Measurements from ENCODE around the gene ZSCAN18.

The ZSCAN18 gene

GRCh38 chr19:58060231-58060630, 37.8 kb downstream of the ZSCAN18 start:
- Histone ChIP-seq H3K9me3 (peaks cover 27% of the 10 kb centered on the region), H3K36me3 (no peaks in the 10 kb centered on the region), H3K4me3 (ENCODE audit: low read depth in 1 of 2, low read length in 1 of 2) (no peak overlapping the region), H3K27ac (no peak overlapping the region), H3K4me1 (ENCODE audit: control insufficient read depth in 1 of 2, insufficient read depth in 1 of 2, low read depth in 1 of 2, low read length in 1 of 2) (peaks cover 0 to 10% of the 10 kb centered on the region in 2 experiments), H3K27me3 (peaks cover 19% of the 10 kb centered on the region)
- no peak for TF ChIP-seq CTCF (IDR thresholded peaks at IDR 0.05)

GRCh38 chr19:58059671-58060078, 38.4 kb downstream of the ZSCAN18 start:
- Histone ChIP-seq H3K27ac (no peak overlapping the region), H3K4me3 (ENCODE audit: low read depth in 1 of 2, low read length in 1 of 2) (peak overlapping the region; percentile 44 to 55), H3K9me3 (peaks cover 27% of the 10 kb centered on the region), H3K27me3 (peaks cover 21% of the 10 kb centered on the region), H3K4me1 (ENCODE audit: control insufficient read depth in 1 of 2, insufficient read depth in 1 of 2, low read depth in 1 of 2, low read length in 1 of 2) (peaks cover 0 to 10% of the 10 kb centered on the region in 2 experiments), H3K36me3 (no peaks in the 10 kb centered on the region)
- TF ChIP-seq CTCF (IDR thresholded peaks at IDR 0.05): no peak

GRCh38 chr19:58059003-58059670, 38.9 kb downstream of the ZSCAN18 start, which contains the start of gene ZNF135:
Gene ZNF135, plus strand, starts transcription at chr19:58059282. Its CDS starts 721 bp downstream, at chr19:58060003.
- Histone ChIP-seq H3K4me3 (ENCODE audit: low read depth in 1 of 2, low read length in 1 of 2) (peak within 1 kb of the TSS; percentile 44 to 55), H3K27ac (no peak within 1 kb of the TSS), H3K27me3 (peaks cover 21% of the 10 kb centered on the region), H3K9me3 (peaks cover 26% of the 10 kb centered on the region), H3K4me1 (ENCODE audit: control insufficient read depth in 1 of 2, insufficient read depth in 1 of 2, low read depth in 1 of 2, low read length in 1 of 2) (peaks cover 0 to 10% of the 10 kb centered on the region in 2 experiments), H3K36me3 (no peaks in the 10 kb centered on the region)
- no peak for TF ChIP-seq CTCF (IDR thresholded peaks at IDR 0.05)

GRCh38 chr19:58058467-58058866, 39.6 kb downstream of the ZSCAN18 start:
- H3K27me3 ChIP-seq: peaks cover 21% of the 10 kb centered on the region
- H3K4me3 ChIP-seq (ENCODE audit: low read depth in 1 of 2, low read length in 1 of 2): no peak overlapping the region
- no peak overlapping the region for H3K27ac ChIP-seq
- peaks cover 0 to 10% of the 10 kb centered on the region in 2 experiments for H3K4me1 ChIP-seq (ENCODE audit: control insufficient read depth in 1 of 2, insufficient read depth in 1 of 2, low read depth in 1 of 2, low read length in 1 of 2)
- no peaks in the 10 kb centered on the region for H3K36me3 ChIP-seq
- TF ChIP-seq CTCF (IDR thresholded peaks at IDR 0.05): no peak
- peaks cover 21% of the 10 kb centered on the region for H3K9me3 ChIP-seq

GRCh38 chr19:58056861-58057260, 41.2 kb downstream of the ZSCAN18 start:
- no peak overlapping the region for H3K4me3 ChIP-seq (ENCODE audit: low read depth in 1 of 2, low read length in 1 of 2)
- no peak overlapping the region for H3K27ac ChIP-seq
- TF ChIP-seq CTCF (IDR thresholded peaks at IDR 0.05): no peak
- H3K9me3 ChIP-seq: peaks cover 28% of the 10 kb centered on the region
- no peaks in the 10 kb centered on the region for H3K36me3 ChIP-seq
- H3K4me1 ChIP-seq (ENCODE audit: control insufficient read depth in 1 of 2, insufficient read depth in 1 of 2, low read depth in 1 of 2, low read length in 1 of 2): peaks cover 0 to 10% of the 10 kb centered on the region in 2 experiments
- H3K27me3 ChIP-seq: peaks cover 21% of the 10 kb centered on the region

Data from neutrophil (primary cell).